Epithelial cell of proximal tubule (primary cell): ENCODE data around the gene ME3. TPM values are rescaled to one million over a fixed set of nuclear protein-coding genes. Genes with fewer than 3 reads are reported as not detected.
"Not testable (repeated sequence)": the region's sequence is repeated elsewhere in the genome, so short reads cannot be mapped to it uniquely, and the experiment has no call there.

ENCODE experiments used
- DNase-seq: peaks from one replicate; pipeline ENCODE4 v3.0.0-alpha.2; 2011; ENCODE audit warnings: low read depth
- H3K4me3 ChIP-seq: 2 replicates; pipeline ENCODE4 v1.5.1; 2011; ENCODE audit warnings: low read depth, mild to moderate bottlenecking, low read length
- total RNA-seq: library from RNA; depleted of rRNA; stranded (reverse); fragments of >200 nt; gene quantifications from 2 replicates; pipeline ENCODE4 v1.2.3, GENCODE V29; 2015
- TF ChIP-seq, protein P1 (sequence below): conservative IDR thresholded peaks from 2 replicates; pipeline ENCODE4 v1.5.1; 2012; ENCODE audit warnings: low read depth, mild to moderate bottlenecking, low read length

The ME3 gene
- total RNA-seq, 1 donor from 2014 or later: 35.2 TPM

DNA sequence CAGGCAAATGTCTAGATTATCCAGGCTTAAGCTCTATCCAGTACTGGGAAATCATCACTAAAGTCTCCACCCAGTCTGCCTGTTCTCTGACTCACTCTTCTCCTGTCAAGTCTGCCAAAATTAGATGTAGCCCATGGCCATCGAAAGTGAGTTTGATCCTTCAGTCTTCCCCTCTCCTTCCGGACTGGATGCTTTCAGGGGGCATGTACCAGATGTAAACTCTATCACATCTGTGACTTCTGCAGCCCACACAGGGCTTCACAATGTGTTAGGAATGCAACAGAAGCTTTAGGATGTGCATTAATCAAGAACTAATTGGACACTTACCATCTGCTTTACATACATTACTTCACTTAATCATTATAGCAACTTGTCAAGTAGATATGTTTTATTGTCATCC, 12.3 kb downstream of the ME3 start:
- DNase-seq: no peak
- TF ChIP-seq, protein P1, sequence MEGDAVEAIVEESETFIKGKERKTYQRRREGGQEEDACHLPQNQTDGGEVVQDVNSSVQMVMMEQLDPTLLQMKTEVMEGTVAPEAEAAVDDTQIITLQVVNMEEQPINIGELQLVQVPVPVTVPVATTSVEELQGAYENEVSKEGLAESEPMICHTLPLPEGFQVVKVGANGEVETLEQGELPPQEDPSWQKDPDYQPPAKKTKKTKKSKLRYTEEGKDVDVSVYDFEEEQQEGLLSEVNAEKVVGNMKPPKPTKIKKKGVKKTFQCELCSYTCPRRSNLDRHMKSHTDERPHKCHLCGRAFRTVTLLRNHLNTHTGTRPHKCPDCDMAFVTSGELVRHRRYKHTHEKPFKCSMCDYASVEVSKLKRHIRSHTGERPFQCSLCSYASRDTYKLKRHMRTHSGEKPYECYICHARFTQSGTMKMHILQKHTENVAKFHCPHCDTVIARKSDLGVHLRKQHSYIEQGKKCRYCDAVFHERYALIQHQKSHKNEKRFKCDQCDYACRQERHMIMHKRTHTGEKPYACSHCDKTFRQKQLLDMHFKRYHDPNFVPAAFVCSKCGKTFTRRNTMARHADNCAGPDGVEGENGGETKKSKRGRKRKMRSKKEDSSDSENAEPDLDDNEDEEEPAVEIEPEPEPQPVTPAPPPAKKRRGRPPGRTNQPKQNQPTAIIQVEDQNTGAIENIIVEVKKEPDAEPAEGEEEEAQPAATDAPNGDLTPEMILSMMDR: no peak

DNA sequence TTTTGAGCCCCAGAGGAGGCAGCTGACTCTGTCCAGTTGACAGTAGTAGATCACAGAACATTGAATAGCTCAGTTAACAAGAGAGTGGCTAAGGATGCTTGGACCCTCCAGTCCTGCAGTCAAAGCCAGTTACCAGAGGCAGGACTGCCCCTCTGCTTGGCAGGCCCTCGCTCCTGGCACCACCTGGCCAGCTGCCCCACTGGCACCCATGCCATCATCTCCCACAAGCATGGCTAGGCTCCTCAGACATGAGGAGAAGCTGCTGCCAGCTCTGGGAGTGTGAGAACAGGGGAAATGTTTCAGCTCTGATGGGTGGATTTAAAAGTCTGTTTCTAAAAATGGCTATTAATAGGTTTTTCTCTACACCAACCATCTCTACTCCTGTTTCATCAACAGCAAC, 13.9 kb downstream of the ME3 start:
- H3K4me3 ChIP-seq: no peak overlapping the region
- DNase-seq: no peak
- TF ChIP-seq, protein P1: no peak

More for the DNA sequence above, 12.3 kb downstream of the ME3 start:
- no peak overlapping the region for H3K4me3 ChIP-seq

DNA sequence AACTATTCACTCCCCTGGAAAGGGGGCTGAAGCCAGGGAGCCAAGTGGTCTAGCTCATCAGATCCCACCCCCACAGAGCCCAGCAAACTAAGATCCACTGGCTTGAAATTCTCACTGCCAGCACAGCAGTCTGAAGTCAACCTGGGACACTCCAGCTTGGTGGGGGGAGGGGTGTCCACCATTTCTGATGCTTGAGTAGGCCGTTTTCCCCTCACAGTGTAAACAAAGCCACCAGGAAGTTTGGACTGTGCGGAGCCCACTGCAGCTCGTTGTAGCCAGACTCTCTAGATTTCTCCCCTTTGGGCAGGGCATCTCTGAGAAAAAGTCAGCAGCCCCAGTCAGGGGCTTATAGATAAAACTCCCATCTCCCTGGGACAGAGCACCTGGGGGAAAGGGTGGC, 27.2 kb downstream of the ME3 start:
- not testable (repeated sequence) for H3K4me3 ChIP-seq, DNase-seq

DNA sequence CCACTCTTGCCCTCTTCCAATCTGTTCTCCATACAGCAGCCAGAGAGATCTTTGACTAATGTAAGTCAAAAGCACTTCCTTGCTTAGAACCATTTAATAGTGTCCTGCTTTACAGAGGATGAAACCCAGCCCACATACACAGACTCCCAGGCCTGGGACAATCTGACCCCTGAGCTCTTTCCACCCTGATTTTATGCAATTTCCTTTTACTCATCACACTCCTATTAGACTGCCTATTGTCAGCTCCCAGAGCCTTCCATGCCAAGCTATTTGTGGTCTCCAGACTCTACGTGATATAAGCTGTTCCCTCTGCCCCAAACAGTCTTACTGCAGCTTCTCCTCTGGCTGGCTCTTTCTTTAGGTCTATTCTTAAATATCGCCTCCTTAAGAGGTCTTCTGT, 28.1 kb downstream of the ME3 start:
- DNase-seq: no peak
- no peak overlapping the region for H3K4me3 ChIP-seq
- TF ChIP-seq, protein P1: no peak

DNA sequence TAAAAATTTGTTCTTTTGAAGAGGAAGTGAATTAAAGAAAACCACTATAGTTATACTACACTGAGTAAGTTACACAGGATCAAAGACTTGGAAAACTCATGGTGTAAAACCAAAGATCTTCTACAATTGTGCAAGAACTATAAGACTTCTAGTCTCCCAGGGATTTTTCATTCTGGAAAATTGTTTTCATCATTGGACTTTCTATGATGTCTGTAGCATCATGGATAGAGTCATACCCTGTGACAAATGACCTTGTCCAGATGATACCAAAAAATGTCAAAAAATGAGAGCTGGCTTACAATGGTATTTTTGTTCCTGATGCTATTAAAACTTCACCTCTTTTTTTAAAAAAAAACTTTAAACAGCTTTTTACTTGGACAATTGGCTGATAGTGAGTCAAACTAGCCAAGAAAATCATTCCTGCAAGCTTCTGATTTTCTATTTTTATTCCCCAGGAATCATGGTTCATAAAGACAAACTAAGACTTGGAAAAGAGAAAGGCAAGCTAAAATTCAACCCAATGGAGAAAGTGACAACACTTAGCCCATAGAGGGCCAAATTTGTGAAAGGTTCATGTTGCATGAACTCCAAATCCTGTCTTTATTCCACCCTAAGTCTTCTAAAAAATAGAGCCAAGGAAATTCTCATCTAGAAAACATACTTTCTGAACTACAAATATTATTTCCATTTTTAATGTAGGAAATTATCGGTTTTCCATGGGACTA, 30.7 kb downstream of the ME3 start:
- no peak overlapping the region for H3K4me3 ChIP-seq
- no peak for DNase-seq
- TF ChIP-seq, protein P1: no peak

DNA sequence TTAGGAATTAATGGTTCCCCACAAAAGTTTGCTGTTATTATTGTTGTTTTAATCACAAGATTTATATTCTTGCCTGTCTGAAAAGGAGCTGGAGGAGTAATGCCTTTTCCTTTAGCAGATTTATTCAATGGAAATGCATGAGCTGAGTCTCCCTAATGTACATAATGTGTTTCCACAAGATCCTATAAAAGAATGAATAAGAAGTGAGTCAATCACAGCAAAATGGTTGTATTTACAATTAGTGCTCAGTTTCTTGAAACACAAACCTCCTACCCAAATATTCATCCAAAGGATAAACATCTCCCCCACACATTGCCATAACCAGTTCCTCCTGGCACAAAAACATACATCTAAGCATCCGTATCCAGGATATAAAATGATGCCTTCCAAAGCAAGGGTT, 33.3 kb downstream of the ME3 start:
- DNase-seq: no peak
- TF ChIP-seq, protein P1: no peak
- no peak overlapping the region for H3K4me3 ChIP-seq

DNA sequence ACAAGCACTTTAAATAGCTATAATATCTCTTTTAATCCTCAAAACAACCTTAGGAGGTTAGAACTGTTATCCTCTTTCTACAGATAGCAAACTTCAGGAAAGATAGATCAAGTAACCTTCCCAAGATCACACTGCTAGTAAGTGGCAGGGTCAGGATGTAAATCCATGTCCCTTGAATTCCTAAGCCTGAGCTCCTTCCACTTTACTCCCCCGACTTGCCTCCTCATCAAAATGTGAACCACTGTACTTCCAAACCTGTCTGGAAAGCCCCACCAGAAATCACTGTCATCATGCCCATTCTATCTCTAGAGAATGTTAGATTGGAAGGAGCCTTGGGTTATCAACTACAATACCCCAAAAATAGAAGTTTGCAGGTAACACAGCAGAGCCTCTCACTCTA, 33.7 kb downstream of the ME3 start:
- DNase-seq: no peak
- no peak overlapping the region for H3K4me3 ChIP-seq
- TF ChIP-seq, protein P1: no peak
